Dermis blood vessel endothelial cell (primary cell): ENCODE measurements around the gene KCNIP3. TPM values are rescaled to one million over a fixed set of nuclear protein-coding genes. Genes with fewer than 3 reads are reported as not detected.

Source experiments
- DNase-seq: peaks from one replicate; pipeline ENCODE4 v3.0.0; 2010
- total RNA-seq: library from RNA; depleted of rRNA; stranded (reverse); fragments of >200 nt; gene quantifications from 2 replicates; pipeline ENCODE4 v1.2.3, GENCODE V29; 2014

KCNIP3 gene
- total RNA-seq, 1 donor from 2014 or later = 0.51 TPM

- no peak for DNase-seq
Measured at GRCh38 chr2:95297639-95298395, 670 bp downstream of the KCNIP3 start.

- no peak for DNase-seq
Measured at GRCh38 chr2:95298486-95299111, 1.5 kb downstream of the KCNIP3 start.

GRCh38 chr2:95299961-95300360, 2.8 kb downstream of the KCNIP3 start:
- DNase-seq = no peak

GRCh38 chr2:95300450-95300849, 3.3 kb downstream of the KCNIP3 start:
- DNase-seq = no peak

GRCh38 chr2:95301186-95301585, 4.0 kb downstream of the KCNIP3 start:
- DNase-seq = no peak

GRCh38 chr2:95301876-95302641, 4.9 kb downstream of the KCNIP3 start:
- DNase-seq = no peak

- DNase-seq = no peak
Measured at GRCh38 chr2:95303191-95303919, 6.2 kb downstream of the KCNIP3 start.

GRCh38 chr2:95305380-95306061, 8.4 kb downstream of the KCNIP3 start:
- DNase-seq = no peak

- DNase-seq = no peak
Measured at GRCh38 chr2:95306336-95306895, 9.3 kb downstream of the KCNIP3 start.

GRCh38 chr2:95307036-95307435, 9.9 kb downstream of the KCNIP3 start:
- no peak for DNase-seq

- no peak for DNase-seq
Measured at GRCh38 chr2:95307878-95308277, 10.7 kb downstream of the KCNIP3 start.

- no peak for DNase-seq
Measured at GRCh38 chr2:95308426-95308990, 11.4 kb downstream of the KCNIP3 start.

- DNase-seq = no peak
Measured at GRCh38 chr2:95309599-95309998, 12.5 kb downstream of the KCNIP3 start.

- DNase-seq = no peak
Measured at GRCh38 chr2:95310216-95310615, 13.1 kb downstream of the KCNIP3 start.

GRCh38 chr2:95310651-95311050, 13.5 kb downstream of the KCNIP3 start:
- DNase-seq = no peak

GRCh38 chr2:95311815-95312542, 14.8 kb downstream of the KCNIP3 start:
- DNase-seq = no peak

GRCh38 chr2:95312543-95313201, 15.5 kb downstream of the KCNIP3 start:
- DNase-seq = no peak

GRCh38 chr2:95313296-95314131, 16.4 kb downstream of the KCNIP3 start:
- no peak for DNase-seq

GRCh38 chr2:95314598-95314963, 17.4 kb downstream of the KCNIP3 start:
- DNase-seq = no peak
